Stimulated activated CD4-positive, alpha-beta T cell treated with anti-CD3 and anti-CD28 coated beads, Interleukin-1b, Interleukin-23, amount 100 ng/mL, for 4 hours (primary cell): ENCODE results near the gene STX4.

Experiments
- DNase-seq, 2 donors: peaks; one replicate each; pipeline ENCODE4 v3.0.0-alpha.2; 2020; ENCODE audit warnings: low read depth in 2 of 2

STX4 gene

DNA sequence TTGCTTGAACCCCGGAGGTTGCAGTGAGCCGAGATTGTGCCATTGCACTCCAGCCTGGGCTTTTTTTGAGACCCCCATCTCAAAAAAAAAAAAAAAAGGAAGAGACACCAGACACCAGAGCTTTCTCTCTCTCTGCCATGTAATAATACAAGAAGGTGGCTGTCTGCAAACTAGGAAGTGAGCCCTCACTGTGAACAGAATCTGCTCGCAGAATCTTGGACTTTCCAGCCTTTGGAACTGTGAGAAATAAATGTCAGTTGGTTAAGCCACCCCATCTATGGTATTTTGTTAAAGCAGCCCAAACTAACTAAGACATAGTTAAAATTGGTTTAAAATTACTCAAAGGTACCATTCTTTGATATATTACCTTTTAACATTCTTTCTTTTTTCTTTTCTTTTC lies 12.8 kb upstream of the STX4 start:
- DNase-seq, result no peak

DNA sequence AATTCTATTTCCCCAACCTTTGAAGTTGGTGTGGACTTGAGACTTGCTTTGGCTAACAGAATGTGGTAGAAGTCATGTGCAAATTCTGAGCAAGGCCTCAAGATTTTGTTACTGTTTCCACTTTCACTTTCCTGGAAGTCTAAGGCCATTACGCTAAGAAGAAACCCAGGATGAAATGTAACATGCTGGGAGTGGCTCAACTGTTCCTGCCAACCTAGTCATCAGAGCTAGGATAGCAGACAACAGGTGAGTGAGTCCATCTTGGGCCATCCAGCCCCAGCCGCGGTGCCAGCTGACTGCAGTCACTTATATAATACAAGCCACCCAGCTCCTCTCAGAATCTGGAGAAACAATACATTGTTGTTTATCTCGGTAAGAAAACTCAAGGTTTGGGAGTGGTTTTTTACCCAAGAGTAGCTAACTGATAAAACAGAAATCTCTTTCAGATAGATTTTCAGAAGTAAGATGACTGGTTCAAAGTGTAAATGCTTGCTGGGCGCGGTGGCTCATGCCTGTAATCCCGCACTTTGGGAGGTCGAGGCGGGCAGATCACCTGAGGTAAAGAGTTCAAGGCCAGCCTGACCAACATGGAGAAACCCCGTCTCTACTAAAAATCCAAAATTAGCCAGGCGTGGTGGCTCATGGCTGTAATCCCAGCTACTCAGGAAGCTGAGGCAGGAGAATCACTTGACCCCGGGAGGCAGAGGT lies 10.7 kb upstream of the STX4 start:
- DNase-seq, result no peak

DNA sequence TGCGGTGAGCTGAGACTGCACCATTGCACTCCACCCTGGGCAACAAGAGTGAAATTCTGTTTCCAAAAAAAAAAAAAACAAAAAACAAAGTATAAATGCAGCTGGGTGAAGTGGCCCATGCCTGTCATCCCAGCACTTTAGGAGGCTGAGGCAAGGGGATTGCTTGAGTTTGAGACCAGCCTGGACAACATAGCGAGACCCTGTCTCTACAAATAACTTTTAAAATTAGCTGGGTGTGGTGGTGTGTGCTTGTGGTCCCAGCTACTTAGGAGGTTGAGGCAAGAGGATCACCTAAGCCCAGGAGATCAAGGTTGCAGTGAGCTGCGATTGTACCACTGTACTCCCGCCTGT lies 10.1 kb upstream of the STX4 start:
- no peak for DNase-seq

DNA sequence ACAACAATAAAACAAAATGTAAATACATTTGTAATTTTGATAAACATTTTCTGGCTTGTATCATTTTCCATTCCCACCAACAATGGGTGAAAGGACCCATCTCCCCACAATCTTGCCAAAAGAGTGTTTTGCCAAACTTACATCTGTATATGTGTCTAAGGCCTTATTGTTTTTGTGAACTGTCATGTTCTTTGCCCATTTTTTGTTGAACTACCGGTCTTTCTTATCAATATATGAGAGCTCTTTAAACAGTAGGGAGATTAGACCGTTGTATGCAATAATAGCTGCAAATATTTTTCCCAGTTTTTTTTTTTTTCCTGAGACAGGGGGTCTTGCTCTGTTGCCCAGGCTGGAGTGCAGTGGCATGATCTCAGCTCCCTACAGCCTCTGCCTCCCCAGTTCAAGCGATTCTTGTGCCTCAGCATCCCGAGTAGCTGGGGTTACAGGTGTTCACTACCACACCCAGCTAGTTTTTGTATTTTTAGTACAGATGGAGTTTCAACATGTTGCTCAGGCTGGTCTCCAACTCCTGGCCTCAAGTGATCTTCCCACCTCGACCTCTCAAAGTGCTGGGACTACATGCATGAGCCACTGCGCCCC lies 9.6 kb upstream of the STX4 start:
- DNase-seq, result no peak

DNA sequence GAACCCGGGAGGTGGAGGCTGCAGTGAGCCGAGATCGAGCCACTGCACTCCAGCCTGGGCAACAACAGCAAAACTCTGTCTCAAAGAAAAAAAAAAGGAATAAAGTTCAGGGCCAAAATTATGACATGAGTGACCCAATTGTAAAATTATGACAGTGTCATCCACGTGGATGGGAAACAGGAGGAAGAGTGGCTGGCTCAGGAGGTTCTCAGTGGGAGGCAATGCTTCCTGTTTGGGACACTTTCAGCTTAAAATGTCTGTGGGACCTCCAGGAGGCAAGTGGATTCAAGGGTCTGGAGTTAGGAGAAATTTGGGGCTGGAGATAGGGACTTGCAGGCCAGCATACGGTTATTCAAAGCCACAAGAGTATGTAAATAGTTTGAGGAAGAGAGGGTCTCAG lies 8.0 kb upstream of the STX4 start:
- no peak for DNase-seq

DNA sequence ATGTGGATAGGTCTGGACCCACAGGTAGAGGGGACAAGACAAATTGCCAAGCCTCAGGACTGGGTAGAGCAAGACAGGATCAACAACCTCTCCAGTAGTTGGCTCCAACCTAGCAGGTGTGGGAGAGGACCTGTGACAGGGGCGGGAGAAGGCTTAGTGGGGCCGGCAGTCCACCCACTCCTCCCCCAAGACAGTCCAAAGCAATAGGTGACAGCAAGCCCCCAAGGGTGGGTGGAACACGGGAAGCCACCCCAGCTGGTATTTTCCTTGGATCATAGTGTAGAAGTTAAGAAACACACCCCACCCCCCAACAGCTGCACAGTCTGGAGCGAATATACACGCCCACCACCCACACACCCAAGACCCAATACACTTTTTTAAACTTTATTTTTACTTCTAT lies 4.1 kb upstream of the STX4 start:
- no peak for DNase-seq

DNA sequence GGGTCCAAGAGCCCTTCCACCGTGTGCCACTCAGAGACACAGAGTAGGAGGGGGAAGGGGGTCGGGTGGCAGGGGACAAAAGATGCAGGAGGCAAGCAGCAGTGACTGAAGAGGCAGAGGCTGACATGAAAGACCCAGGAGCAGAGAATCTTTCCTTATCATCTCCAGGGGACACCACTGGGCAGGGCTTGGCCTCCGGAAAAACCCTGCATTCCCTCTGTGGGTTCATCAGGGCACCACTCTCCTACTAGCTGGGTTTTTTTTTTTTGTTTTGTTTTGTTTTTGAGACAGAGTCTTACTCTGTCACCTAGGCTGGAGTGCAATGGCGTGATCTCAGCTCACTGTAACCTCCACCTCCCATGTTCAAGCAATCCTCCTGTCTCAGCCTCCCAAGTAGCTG lies 2.1 kb upstream of the STX4 start:
- no peak for DNase-seq

DNA sequence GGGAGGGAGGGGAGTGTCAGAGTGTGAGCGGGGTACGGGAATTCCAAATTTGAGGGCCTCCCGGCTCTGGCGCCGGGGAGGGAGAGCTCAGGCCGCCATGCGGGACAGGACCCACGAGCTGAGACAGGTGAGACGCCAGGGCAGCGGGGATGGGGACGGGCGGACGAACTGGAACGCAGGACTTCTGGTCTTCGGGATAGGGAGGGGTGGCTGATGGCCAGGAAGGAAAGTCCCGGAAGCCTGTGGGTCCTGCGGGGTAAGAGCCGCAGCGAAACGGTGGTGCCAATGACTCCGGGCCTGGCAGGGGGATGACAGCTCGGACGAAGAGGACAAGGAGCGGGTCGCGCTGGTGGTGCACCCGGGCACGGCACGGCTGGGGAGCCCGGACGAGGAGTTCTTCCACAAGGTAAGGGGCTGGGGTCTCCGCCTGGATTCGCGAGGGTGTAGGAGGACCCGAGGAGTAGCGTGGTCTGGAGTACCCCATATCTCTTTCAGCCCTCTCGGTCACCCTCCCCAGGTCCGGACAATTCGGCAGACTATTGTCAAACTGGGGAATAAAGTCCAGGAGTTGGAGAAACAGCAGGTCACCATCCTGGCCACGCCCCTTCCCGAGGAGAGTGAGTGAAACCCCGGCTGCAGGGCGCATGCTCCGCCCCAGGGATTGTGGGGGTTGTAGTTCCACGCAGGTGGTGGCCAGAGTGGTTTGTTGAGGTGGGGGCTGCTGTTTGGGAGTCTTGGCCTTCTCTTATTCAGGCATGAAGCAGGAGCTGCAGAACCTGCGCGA lies 543 bp downstream of the STX4 start:
- DNase-seq, result peak; percentile 77 to 83

DNA sequence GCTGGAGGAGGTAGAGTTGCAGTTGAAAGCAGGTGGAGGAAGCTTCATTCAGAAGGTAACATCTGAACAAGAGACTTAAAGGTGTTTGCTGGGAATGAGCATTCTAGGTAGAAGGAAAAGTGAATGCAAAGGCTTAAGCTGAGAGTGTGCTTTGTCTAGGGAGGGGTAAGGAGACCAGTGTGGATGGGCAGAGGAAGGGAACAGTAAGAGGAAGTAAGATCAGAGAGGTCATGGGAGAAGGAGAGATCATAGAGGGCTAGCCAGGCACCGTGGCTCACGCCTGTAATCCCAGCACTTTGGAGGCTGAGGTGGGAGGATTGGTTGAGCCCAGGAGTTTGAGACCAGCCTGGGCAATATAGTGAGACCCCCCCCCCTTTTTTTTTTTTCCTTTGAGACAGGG lies 3.3 kb downstream of the STX4 start:
- no peak for DNase-seq

DNA sequence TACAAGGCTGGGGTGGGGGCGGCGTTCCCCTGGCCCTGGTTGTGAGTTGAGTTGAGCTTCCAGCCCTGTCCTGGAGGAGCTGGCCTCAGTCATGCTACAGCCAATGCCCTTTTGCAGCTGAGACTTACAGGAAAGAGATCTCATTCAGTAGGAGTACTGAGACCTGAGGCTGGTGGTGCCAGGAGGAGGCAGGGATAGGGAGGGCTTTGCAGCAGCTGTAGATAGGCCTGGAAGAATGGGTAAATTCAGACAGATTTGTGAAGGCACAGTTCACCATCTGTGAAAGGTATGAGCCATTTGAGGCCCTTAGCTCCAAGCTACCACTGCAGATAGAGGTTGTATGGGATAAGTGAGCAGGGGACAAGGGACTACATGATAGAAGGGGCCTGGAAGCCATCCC lies 5.6 kb downstream of the STX4 start:
- DNase-seq, result no peak

DNA sequence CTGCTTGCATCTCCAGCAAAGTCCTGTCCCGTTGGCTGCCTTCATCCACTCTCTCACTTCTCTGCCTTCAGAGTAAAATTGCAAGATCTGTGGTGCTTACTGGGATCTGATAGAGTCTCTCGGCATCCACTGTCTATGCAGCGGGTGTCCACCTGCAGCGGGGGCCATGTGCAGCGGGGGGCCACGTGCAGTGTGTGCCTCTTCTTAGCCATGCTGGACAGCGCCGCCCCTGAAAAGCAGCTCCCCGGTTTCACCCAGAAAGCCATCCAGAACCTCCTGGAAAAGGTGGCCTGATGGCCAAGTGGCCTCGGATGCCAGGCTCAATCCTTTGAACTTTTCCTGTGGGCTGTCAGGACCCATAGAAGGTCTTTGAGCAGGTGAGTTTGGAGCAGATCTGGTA lies 9.5 kb downstream of the STX4 start:
- no peak for DNase-seq

DNA sequence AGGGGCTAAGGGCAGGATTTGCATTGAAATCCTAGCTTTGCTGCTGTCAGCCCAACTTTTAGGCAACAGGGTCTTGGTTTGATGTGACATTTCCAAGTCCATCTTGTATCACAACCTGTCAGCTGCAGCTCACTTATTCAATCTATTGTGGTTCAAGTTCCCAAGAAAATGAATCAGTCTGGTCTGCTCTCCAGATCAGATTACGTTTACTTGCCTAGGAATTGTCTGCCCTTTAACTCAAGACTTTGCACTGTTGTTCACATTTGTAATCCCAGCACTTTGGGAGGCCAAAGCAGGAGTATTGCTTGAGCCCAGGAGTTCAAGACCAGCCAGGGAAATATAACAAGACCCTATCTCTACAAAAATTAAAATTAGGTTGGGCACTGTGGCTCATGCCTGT lies 10.0 kb downstream of the STX4 start:
- DNase-seq, result no peak

DNA sequence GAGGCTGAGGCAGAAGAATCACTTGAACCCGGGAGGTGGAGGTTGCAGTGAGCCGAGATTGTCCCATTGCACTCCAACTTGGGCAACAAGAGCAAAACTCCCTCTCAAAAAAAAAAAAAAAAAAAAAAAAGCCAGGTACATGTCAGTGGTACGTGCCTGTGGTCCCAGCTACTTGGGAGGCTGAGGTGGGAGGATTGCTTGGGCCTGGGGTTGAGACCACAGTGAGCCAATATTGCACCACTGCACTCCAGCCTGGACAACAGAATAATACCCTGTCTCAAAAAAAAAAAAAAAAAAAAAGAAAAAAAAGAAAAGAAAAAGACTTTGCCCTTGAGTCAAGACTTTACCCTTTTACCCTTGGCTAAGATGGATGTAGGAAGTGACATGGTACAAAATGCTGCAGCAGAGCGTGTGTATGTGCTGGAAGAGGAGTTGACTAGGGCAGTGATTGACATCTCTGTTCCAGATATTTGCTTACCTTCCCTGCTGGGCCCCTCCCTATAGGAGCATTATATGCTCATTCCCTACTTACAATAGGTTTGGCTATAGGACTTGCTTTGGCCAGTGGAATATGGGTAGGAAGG lies 10.6 kb downstream of the STX4 start:
- no peak for DNase-seq

DNA sequence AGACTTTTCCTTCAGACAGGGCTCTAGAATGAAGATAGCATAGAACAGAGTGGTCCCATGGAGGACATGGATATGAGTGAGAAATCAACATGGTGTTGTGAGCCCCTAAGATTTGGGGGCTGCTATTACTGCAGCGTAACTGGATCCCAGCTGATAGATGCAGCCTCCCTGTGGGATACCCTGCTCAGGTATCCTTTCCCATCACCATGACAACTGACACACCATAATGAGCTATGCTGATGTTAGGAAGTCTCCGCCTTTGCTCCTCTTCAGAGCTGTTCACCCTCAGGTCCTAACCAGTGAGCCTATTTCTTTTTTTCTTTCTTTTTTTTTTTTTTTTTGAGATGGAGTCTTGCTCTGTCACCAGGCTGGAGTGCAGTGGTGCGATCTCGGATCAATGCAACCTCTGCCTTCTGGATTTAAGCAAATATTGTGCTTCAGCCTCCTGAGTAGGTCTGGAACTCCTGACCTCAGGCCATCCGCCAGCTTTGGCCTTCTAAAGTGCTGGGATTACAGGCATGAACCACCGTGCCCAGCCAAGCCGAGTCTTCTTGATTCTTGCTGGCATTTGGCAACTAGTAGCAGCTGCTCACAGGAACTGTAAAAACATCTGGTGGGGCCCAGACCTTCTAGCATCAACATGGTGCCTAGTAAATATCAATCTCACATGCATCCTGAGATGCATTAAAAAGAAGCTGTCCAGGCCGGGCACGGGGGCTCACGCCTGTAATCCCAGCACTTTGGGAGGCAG lies 17.1 kb downstream of the STX4 start:
- DNase-seq, result no peak

DNA sequence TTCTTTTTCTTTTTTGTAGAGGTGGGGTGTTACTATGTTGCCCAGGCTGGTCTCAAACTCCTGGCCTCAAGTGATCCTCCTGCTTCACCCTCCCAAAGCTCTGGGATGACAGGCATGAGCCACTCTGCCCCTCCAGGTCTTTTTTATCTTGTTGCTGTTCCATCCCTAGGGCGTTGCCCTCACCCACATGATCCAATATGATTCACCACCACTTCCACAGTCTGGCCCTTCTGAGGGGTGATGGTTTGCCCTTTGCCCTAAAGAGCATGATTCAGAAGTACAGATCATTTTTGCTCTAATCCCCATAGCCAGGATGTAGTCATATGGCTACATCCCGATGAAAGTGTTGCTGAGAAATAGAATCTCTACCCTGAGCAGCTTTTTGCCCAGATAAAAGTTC lies 18.8 kb downstream of the STX4 start:
- DNase-seq, result no peak

DNA sequence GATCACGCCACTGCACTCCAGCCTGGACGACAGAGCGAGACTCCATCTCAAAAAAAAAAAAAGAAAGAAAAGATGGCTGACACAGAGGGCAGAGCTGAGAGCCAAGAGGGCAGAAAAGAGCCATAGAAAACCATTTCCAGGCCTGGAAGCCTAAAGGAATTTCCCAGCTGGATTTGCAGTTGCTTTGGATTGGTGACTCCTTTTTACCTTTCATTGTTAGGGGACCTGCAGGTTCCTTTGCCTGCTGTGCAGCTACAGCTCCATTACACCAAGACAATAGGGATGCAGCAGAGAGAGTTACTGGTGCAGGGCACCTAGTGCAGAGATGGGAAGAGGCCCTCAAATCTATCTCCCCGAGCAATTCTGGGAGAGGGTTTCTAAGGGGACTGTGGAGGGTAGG lies 22.3 kb downstream of the STX4 start:
- DNase-seq, result no peak

DNA sequence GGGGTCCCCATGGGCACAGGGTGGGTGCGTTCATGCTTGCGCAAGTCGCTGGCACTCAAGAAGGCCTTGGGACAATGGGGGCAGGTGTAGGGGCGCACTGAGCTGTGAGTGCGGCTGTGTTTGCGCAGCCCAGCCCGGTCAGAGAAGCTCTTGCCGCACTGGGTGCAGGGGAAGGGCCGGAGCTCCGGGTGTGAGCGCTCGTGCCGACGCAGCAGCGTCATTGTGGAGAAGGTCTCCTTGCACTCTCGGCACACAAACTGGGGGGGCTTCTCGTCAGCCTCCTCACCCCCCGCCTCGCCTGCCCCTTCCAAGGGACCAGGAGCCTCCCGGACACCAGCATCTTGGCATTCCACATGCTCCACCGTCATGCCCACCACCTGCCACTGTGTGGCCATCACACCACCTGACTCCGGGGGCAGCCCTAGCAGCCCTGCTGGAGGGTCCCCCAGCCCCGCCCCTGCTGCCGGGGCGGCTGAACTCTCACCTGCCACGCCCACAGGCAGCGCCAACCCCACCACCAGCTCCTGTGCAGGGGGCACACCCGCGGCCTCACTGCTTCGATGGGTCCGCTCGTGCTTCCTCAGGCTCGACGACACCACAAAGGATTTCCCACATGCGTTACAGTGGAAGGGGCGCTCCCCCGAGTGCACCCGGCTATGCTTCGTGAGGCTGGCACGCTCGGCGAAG lies 27.9 kb downstream of the STX4 start:
- DNase-seq, result no peak

DNA sequence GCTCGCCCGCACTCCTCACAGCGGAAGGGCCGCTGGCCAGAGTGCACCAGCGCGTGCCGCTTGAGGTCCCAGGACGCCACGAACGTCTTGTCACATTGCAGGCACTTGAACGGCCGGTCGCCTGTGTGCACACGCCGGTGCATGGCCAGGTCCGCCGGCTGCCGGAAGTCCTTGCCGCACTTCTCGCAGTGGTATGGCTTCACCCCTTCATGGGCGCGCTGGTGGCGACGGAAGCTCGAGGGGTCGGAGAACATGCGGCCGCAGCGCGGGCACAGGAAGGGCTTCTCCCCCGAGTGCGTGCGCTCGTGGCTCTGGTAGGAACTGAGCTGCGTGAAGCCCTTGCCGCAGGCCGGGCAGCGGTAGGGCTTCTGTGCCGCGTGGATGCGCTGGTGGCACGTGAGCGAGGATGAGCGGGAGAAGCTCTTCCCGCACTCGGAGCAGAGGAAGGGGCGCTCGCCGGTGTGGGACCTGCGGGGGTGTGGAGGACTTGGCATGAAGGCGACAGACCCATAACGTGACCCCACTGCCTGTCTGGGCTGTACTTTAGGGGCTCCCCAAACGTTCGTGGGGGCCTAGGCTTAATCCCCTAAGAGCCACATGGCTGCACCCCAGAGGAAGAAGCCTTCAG lies 28.6 kb downstream of the STX4 start:
- no peak for DNase-seq

DNA sequence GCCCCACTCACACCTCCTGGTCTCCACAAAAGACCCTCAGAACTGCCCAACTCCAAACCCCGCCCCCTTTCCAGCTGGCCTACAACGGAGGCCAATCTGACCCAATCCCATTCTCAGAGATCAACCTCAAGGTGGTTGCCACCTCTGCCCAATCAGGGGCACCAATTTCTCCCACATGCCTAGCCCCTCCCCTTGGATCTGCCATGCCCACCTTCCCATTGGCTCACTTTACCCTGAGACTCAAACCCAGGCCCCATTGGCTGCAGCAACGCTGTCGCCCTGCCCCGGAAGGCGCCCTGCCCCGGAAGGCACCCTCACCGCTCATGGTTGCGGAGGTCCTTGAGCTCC lies 30.1 kb downstream of the STX4 start:
- no peak for DNase-seq

DNA sequence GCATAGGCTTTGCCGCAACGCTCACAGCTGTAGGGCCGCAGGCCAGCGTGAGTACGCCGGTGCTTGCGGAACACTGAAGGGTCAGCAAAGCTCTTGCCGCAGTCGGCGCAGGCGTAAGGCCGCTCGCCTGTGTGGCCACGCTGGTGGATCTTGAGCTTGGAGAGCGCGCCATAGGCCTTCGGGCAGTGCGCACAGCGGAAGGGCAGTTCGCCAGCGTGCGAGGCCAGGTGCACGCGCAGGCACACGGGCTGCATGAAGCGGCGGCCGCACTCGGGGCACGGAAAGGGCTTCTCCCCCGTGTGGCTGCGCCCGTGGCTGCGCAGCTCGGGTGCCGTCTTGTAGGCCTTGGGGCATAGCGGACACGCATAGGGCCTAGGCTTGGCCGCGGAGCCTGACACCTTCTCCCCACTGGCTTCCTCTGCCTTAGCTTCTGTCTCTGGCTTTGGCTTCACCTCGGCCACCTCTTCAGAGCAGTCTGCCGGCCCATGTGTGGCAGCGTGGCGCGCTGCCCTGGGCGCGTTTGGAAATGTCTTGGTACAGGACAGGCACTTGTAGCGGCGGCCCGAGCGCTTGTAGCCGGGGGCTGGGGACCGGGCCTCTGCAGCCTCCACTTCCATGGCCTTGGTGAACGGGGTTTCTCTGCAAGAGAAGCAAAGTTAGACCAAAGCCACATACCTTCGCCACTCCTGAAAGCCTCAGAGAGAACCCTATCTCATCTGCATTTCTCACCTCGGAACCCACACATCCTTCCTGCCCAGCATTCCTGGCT lies 30.7 kb downstream of the STX4 start:
- DNase-seq, result no peak
